Testis (tissue), 2 donors: ENCODE results near the gene PKP2.

Experiments used
- POLR2A ChIP-seq: fragments of 450-650 bp; IDR thresholded peaks from one replicate; pipeline ENCODE4 v1.6.1; 2017; ENCODE audit warnings: antibody characterized with exemption, mild to moderate bottlenecking, moderate library complexity
- TF ChIP-seq, protein P1 (sequence below), 3 experiments: fragments of 450-650 bp in 2 of 3; fragments of 200-600 bp in 1 of 3; sonication (generic) in 1 of 3; IDR thresholded peaks; one replicate each; pipeline ENCODE4 v1.5.1; 2016 to 2019; ENCODE audit warnings: antibody characterized with exemption in 3 of 3, mild to moderate bottlenecking in 2 of 3, moderate library complexity in 1 of 3

DNA sequence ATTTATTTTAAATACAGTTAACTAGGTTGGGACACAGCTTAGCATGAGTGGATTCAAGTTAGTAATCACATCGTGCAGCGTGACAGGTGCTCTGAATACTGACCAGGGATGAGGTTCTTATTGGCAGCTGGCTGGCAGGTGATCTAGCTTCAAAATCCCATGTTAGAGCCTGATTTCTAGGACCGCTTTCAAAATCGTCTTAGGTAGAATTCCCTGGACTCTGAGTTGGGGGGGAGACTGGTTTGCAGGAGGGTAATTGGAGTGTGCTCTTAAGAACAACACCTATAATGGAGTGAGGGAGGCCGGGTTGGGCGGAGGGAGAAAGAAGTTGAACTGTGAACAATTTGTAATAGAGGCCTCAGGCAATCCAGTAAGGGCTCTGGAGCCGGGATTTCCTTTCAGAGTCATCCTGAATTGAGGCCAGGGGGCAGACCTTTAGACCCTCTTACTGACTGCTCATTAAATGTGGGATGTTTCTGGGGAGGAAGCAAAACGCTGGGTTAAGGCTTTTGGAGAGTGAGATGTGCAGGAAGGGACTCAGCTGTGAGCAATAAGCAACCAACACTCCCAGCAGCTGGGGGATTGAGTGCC lies 140.0 kb downstream of the PKP2 start:
- TF ChIP-seq, protein P1, sequence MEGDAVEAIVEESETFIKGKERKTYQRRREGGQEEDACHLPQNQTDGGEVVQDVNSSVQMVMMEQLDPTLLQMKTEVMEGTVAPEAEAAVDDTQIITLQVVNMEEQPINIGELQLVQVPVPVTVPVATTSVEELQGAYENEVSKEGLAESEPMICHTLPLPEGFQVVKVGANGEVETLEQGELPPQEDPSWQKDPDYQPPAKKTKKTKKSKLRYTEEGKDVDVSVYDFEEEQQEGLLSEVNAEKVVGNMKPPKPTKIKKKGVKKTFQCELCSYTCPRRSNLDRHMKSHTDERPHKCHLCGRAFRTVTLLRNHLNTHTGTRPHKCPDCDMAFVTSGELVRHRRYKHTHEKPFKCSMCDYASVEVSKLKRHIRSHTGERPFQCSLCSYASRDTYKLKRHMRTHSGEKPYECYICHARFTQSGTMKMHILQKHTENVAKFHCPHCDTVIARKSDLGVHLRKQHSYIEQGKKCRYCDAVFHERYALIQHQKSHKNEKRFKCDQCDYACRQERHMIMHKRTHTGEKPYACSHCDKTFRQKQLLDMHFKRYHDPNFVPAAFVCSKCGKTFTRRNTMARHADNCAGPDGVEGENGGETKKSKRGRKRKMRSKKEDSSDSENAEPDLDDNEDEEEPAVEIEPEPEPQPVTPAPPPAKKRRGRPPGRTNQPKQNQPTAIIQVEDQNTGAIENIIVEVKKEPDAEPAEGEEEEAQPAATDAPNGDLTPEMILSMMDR (IDR thresholded peaks at IDR 0.05) = no peak
- no peak for TF ChIP-seq POLR2A
